ENCODE results near the gene NLN. TPM values are rescaled to one million over a fixed set of nuclear protein-coding genes. Genes with fewer than 3 reads are reported as not detected.

Gene NLN
- total and polyA plus RNA-seq, 2 donors (not counting 1 experiment from before 2014, with no cell fraction given): 1.7 to 6.8 TPM

- Histone ChIP-seq H3K9ac (ENCODE audit: low read length) (no peak overlapping the region), H4K20me1 (ENCODE audit: control insufficient read depth, insufficient read depth, low read length, poor library complexity, severe bottlenecking) (no peaks in the 10 kb centered on the region), H3K79me2 (ENCODE audit: control insufficient read depth, insufficient read depth, low read length) (no peaks in the 10 kb centered on the region), H3K4me3 (ENCODE audit: control extremely low read depth in 1 of 5, extremely low read depth in 1 of 5, insufficient read depth in 1 of 5, low read depth in 2 of 5, low read length in 4 of 5) (no peak overlapping the region), H3K4me2 (replicated peaks; ENCODE audit: low read depth, low read length, poor library complexity, severe bottlenecking) (no peak overlapping the region), H3K36me3 (replicated peaks in 1 of 2; ENCODE audit: control extremely low read depth in 1 of 2, control insufficient read depth in 1 of 2, extremely low read depth in 1 of 2, insufficient read depth in 2 of 2, low read length in 1 of 2) (peaks cover 1 to 9% of the 10 kb centered on the region in 2 experiments), H2AFZ (ENCODE audit: insufficient read depth, low read depth, low read length, poor library complexity, severe bottlenecking) (no peak overlapping the region), H3K4me1 (ENCODE audit: control insufficient read depth in 2 of 2, insufficient read depth in 2 of 2, low read length in 2 of 2) (peaks cover 6 to 10% of the 10 kb centered on the region in 2 donors), H3K27ac (ENCODE audit: low read length in 2 of 2) (no peak overlapping the region), H3K27me3 (replicated peaks in 1 of 4; ENCODE audit: control extremely low read depth in 1 of 4, control insufficient read depth in 3 of 4, insufficient read depth in 4 of 4, low read length in 3 of 4) (no peaks in the 10 kb centered on the region), H3K9me3 (ENCODE audit: control extremely low read depth in 1 of 3, control insufficient read depth in 2 of 3, insufficient read depth in 1 of 3, low read length in 2 of 3) (no peaks in the 10 kb centered on the region)
- no peaks in the 10 kb centered on the region for H3K9me3 Mint-ChIP-seq (ENCODE audit: insufficient read depth)
- WGBS (ENCODE audit: insufficient coverage): no CpG with 5 or more reads among the region's 3 CpGs
- TF ChIP-seq EZH2 (IDR thresholded peaks at IDR 0.05; ENCODE audit: borderline replicate concordance, insufficient read depth, low read depth, low read length, poor library complexity, severe bottlenecking) (no peak), CTCF (IDR thresholded peaks at IDR 0.05) (no peak)
- peaks cover 18% of the 10 kb centered on the region for H3K4me1 Mint-ChIP-seq
- ChIA-PET POLR2A (no interaction called here), CTCF (no interaction called here)
- H3K4me3 Mint-ChIP-seq: no peak overlapping the region
- no peak overlapping the region for H3K27ac Mint-ChIP-seq
- no peak for DNase-seq
- no peaks in the 10 kb centered on the region for H3K27me3 Mint-ChIP-seq
- intact Hi-C loops (cut with micrococcal nuclease): no loop called here
- no peak for ATAC-seq (ENCODE audit: low read depth)
Measured at GRCh38 chr5:65702036-65702435, 20.0 kb upstream of the NLN start.

GRCh38 chr5:65704621-65705239, 17.3 kb upstream of the NLN start:
- peaks cover 3 to 9% of the 10 kb centered on the region in 2 experiments for H3K36me3 ChIP-seq (replicated peaks in 1 of 2; ENCODE audit: control extremely low read depth in 1 of 2, control insufficient read depth in 1 of 2, extremely low read depth in 1 of 2, insufficient read depth in 2 of 2, low read length in 1 of 2)
- 100% methylated on average over 1 of the region's 2 CpGs for WGBS (ENCODE audit: insufficient coverage)
- H3K27me3 Mint-ChIP-seq: no peaks in the 10 kb centered on the region
- no peaks in the 10 kb centered on the region for H3K79me2 ChIP-seq (ENCODE audit: control insufficient read depth, insufficient read depth, low read length)
- H3K4me1 Mint-ChIP-seq: no peaks in the 10 kb centered on the region
- TF ChIP-seq CTCF (IDR thresholded peaks at IDR 0.05) (no peak), EZH2 (IDR thresholded peaks at IDR 0.05; ENCODE audit: borderline replicate concordance, insufficient read depth, low read depth, low read length, poor library complexity, severe bottlenecking) (no peak)
- H3K4me1 ChIP-seq (ENCODE audit: control insufficient read depth in 2 of 2, insufficient read depth in 2 of 2, low read length in 2 of 2): no peaks in the 10 kb centered on the region
- no peaks in the 10 kb centered on the region for H3K27me3 ChIP-seq (replicated peaks in 1 of 4; ENCODE audit: control extremely low read depth in 1 of 4, control insufficient read depth in 3 of 4, insufficient read depth in 4 of 4, low read length in 3 of 4)
- no peaks in the 10 kb centered on the region for H3K9me3 ChIP-seq (ENCODE audit: control extremely low read depth in 1 of 3, control insufficient read depth in 2 of 3, insufficient read depth in 1 of 3, low read length in 2 of 3)
- ChIA-PET CTCF (no interaction called here), POLR2A (no interaction called here)
- intact Hi-C loops (cut with micrococcal nuclease): no loop called here
- DNase-seq (no peak), ATAC-seq (ENCODE audit: low read depth) (no peak)
- H3K9ac ChIP-seq (ENCODE audit: low read length): no peak overlapping the region
- no peaks in the 10 kb centered on the region for H4K20me1 ChIP-seq (ENCODE audit: control insufficient read depth, insufficient read depth, low read length, poor library complexity, severe bottlenecking)
- H2AFZ ChIP-seq (ENCODE audit: insufficient read depth, low read depth, low read length, poor library complexity, severe bottlenecking): no peak overlapping the region
- no peak overlapping the region for H3K4me2 ChIP-seq (replicated peaks; ENCODE audit: low read depth, low read length, poor library complexity, severe bottlenecking)
- H3K9me3 Mint-ChIP-seq (ENCODE audit: insufficient read depth): no peaks in the 10 kb centered on the region
- H3K4me3 Mint-ChIP-seq: no peak overlapping the region
- no peak overlapping the region for H3K27ac Mint-ChIP-seq
- H3K4me3 ChIP-seq (ENCODE audit: control extremely low read depth in 1 of 5, extremely low read depth in 1 of 5, insufficient read depth in 1 of 5, low read depth in 2 of 5, low read length in 4 of 5): no peak overlapping the region
- no peak overlapping the region for H3K27ac ChIP-seq (ENCODE audit: low read length in 2 of 2)

All from B cell (primary cell).